COLO829 (cell line): ENCODE measurements around the gene TANGO6.
"Not testable (repeated sequence)": the region's sequence is repeated elsewhere in the genome, so short reads cannot be mapped to it uniquely, and the experiment has no call there.

Source experiments
- DNase-seq: peaks from one replicate; pipeline ENCODE4 v3.0.0; 2012; ENCODE audit warnings: low spot score

TANGO6 gene

DNA sequence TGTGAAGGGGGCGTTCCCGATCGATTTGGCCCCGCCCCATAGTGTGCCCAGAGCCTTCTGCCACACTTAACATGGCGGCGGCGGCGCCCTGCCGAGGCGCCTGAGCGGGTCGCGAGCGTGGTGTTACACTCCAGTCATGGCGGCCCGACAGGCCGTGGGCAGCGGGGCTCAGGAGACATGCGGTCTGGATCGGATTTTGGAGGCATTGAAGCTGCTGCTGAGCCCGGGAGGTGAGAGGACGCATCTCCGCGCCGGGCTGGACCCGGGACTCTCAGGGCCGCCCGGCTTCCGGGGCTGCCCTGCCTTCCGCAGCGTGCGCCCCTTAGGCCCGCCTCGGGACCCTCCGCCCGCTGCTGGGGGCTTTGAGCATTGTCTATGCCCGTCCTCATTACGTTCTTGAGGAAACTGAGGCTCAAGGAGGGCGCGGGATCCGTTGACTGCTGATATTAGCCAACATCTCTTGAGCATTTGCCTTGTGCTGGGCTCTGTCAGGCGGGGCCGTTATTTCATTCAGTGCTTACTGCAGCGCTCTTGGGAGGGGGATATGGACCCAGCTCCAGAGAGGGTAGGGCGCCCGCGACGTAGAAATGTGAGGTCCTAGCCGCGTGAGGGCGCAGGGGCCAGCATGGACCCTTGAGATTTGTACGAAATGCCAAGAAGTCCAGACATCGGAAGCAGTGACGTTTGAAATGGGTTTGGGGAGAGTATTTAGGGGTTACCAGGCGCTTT, at the start of gene TANGO6:
Gene TANGO6 (plus strand): TSS at position 50 of the 729 bp plus-strand sequence. CDS start 87 bp downstream, at position 137.
- peak; percentile 55 for DNase-seq

DNA sequence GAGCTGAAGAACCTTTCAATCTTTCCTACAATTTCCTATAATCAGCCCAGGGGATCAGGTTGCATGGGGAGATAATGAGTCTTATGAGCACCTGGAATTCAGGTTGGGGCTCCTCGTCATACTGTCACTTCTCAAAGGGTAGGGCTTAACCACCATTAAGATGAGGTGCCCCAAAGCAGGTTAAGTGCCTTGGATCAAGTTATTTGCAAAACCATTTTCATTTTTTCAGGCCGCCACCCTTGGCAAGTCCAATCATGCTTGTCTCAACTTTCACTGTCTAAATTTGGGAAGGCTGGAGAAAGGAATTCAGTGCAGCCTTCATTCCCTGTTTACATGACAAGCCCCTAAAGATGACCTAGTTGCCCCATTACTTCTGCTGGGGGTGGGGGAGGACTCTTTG, 44.9 kb upstream of the TANGO6 start:
- no peak for DNase-seq

DNA sequence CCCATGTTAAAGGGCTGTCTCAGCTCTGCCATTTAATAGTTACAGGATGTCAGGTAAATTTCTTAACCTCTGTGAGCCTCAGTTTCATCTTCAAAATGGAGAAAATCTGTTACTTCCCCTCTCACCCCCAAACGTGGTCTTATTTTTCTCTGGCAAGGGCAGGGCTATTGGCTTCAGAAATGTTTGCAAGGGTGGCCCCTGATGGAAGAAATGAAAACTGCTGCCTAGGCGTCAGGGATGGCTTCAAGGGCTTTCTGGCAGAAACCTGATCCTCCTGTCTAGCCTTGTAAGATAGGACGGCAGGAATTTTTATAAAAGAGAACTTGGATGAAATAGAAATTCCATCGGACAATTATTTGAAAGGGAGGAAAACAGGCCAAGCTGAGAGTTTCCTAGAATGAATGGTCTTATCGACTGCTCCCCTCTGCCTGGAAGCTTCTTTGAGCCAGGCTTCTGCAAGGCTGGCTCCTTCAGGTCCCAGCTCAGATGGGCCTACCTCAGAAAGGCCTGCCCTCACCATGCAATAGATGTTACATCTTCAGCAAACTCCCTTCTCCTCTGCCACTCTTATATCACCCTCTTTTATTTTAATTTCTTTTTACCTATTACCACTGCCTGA, 43.0 kb upstream of the TANGO6 start:
- DNase-seq: peak; percentile 64

DNA sequence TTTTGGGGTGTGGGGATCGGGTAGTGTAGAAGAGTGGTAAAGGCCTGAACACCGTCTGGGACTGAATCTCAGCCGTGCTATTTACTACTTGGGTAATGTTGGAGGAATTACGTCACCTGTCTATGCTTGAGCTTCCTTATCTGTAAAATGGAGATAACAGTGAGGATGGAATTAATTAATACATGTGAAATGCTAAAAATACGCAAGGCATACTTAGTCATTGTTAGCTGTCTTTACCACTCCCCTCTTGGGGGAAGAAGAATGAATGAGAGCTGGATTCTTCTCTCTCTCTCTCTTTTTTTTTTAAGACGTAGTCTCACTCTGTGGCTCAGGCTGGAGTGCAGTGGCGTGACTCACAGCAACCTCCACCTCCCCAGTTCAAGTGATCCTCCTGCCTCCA, 41.1 kb upstream of the TANGO6 start:
- no peak for DNase-seq

DNA sequence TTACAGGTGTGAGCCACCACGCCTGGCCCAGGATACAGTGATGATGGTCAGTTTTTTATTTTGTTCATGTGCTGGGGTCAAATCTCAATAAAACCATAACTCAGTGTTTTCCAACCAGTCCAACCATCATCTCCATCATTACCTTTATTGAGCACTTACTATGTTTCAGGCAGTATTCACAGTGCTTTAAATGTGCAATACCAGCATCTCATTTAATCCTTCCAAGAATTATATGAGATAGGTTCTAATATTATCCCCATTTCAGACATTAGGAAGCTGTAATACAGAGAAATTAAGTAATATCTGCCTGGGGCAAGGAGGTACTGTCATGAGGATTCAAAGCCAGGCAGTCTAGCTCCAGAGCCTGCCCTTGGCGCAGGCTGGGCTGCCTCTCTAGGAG, 36.9 kb upstream of the TANGO6 start:
- no peak for DNase-seq

DNA sequence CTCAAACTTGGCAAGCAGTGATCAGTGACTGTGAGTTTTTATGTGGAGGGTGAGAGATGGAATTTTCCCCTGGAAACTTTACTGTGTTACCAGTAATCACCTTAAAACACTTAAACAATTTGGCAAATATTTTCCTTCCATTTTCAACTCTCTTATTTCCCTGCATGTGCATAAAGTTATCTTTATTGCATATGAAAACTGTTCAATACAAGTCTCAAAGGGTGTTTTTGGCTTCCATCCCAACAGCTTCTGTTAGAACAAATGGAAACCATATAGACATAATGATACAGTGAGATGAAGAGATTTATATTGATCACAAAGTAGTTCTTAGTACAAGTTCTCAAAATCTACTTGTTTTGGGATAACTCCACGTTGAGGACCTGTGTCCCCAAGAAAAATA, 36.4 kb upstream of the TANGO6 start:
- no peak for DNase-seq

DNA sequence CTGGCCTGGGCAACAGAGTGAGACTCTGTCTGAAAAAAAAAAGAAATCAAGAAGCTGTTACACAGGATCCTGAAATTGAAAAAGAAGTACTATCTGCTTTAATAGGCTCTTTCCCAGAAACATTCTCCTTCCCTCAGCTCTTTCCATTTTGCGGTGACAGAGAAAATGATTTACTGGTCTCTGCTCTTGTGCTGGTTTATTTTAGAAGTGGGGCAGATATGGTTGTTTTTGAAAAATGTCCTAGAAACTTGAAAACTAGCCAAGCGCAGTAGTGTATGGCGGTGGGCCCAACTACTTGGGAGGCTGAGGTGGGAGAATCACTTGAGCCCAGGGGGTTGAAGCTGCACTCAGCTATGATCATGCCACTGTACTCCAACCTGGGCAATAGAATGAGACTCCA, 28.8 kb upstream of the TANGO6 start:
- DNase-seq: no peak

DNA sequence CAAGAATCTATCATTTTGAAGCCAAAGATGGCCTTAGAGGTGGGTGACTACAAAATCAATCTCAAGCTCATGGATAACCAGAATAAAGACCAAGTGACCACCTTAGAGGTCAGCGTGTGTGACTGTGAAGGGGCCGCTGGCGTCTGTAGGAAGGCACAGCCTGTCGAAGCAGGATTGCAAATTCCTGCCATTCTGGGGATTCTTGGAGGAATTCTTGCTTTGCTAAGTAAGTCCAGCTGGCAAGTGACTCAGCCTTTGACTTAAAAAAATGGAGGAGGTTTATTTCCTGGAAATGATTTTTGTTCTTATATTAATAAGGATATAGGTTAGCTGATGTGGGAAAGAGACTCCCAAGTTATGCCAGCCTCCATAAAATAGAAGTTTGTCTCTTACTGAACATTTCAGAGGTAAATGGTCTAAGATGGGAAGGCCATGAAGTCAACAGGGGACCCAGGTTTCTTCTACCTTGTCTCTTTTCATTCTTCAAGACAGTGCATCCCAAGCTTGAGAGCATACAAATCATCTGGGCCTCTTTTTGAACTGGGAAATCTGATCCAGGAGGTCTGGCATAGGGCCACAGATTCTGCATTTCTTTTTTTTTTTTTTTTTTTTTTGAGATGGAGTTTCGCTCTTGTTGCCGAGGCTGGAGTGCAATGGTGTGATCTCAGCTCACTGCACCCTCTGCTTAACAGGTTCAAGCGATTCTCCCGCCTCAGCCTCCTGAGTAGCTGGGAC, 19.8 kb upstream of the TANGO6 start:
- no peak for DNase-seq

DNA sequence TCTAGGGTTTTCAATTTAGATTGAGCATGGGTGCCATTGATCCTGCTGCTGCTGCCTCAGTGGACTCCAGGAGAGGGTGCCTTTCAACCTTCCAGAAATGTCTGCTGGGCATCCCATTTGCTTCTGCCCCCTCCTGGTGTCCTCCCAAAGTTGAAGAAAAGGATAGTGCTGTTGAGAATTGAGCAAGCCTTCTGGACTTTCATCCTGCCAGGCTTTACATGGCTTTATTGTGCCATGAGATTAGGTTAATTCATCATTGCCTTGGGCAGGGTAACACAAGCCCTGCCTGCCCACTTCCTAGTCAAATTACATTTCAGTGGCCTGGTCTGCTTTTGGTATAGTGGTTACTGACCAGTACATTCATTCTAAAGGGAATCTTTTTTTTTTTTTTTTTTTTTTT, 17.9 kb upstream of the TANGO6 start:
- DNase-seq: no peak

DNA sequence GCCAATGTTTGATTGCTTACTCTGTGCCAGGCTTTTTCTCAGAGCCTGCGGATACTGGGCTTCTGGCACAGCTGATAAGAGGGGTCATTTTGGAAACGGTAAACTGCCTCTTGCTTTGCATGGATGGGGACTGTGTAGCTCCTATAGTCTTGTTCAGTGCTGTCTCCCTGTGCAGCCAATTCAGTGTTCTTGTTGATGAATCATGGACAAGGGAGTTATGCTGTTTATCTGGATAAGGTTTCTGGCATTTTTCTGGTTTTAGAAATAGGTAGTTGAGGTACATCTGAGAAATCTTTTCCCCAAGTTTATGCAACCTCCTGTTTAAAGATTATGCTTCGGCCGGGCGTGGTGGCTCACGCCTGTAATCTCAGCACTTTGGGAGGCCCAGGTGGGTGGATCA, 16.7 kb upstream of the TANGO6 start:
- DNase-seq: no peak

DNA sequence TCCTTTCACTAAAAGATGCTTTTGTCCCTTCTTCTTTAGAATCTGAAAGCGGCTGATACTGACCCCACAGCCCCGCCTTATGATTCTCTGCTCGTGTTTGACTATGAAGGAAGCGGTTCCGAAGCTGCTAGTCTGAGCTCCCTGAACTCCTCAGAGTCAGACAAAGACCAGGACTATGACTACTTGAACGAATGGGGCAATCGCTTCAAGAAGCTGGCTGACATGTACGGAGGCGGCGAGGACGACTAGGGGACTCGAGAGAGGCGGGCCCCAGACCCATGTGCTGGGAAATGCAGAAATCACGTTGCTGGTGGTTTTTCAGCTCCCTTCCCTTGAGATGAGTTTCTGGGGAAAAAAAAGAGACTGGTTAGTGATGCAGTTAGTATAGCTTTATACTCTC, 10.1 kb upstream of the TANGO6 start:
- no peak for DNase-seq

DNA sequence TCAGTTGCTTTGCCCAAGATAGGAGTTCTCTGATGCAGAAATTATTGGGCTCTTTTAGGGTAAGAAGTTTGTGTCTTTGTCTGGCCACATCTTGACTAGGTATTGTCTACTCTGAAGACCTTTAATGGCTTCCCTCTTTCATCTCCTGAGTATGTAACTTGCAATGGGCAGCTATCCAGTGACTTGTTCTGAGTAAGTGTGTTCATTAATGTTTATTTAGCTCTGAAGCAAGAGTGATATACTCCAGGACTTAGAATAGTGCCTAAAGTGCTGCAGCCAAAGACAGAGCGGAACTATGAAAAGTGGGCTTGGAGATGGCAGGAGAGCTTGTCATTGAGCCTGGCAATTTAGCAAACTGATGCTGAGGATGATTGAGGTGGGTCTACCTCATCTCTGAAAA, 8.8 kb upstream of the TANGO6 start:
- DNase-seq: no peak

DNA sequence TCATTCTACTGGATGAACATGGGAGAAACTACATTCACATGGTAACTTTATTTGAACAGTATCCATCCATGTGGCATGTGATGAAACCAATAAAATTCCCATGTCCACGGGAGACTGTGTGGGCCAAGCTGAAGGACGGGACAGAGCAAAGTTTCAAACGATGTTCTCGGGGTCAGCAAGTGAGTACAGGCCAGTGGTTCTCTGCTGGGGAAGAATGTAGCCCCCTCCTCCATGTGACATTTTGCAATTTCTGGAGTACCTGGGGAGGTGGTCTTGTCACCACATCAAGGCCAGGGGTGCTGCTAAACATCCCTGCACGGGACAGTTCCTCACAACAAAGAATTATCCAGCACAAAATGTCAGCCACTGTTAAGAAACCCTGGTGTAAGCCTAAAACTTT, 7.4 kb upstream of the TANGO6 start:
- no peak for DNase-seq

DNA sequence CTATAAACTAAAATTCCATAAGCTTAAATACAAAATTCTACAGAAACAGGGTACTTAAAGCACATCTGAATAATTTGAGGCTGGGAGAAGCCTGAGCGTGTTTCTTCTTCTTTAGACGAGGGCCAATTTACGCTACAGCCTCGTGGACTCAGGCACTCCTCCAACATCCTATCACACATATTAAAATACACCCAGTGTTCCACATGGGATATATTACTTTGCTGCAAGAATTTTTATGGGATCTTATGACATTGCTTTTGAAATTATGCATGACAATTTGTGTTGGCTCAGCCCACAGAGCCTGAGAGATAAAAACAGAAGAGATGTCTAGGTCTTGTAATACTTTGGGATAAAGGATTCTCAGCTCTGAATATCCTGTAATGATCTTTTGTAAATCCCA, 3.5 kb upstream of the TANGO6 start:
- DNase-seq: no peak

DNA sequence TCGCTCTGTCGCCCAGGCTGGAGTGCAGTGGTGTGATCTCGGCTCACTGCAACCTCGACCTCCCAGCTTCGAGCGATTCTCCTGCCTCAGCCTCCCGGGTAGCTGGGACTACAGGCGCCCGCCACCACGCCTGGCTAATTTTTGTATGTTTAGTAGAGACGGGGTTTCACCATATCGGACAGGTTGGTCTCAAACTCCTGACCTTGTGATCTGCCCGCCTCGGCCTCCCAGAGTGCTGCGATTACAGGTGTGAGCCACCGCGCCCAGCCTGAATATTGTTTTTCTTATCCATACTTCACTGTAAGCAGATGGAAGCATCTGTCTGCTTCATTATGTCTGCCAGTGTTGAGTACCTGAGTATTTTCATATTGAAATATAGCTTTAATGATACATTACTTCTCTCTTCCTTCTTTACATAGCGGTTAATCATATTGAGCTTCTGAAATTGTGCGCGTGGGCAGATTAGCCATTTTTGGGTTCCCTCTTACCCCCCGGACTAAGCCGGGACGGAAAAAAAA, 308 bp upstream of the TANGO6 start:
- DNase-seq: not testable (repeated sequence)

DNA sequence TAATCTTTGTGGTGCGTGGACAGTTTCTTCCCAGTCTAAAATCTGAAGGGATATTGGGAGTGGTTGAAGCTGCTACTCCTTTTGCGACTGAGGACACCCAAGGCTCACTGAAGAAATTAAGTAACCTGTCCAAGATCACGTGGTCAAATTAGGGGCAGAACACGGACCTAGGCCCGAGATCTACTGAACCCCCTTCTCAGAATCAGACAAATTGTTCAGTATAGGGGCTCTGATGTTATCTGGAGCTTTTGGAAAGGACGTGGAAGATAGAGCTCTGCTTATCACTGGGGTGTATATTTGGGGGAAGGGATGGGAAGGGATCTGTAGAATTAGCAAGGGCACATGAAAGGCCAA, 857 bp downstream of the TANGO6 start:
- DNase-seq: no peak

DNA sequence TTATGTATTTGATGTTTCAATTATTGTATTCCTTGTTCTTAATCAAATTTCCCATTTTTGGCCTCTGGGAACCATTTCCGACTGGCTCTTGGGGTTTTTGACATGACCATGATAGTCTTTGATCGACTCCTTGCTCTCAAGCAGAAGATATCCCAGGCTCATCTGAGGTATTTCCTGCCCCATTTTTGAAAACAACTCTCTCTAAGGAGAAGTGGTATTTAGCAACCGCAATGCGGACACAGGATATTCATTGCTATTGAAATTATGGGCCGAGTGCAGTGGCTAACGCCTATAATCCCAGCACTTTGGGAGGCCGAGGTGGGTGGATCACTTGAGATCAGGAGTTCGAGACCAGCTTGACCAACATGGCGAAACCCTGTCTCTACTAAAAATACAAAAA, 5.5 kb downstream of the TANGO6 start:
- DNase-seq: no peak

DNA sequence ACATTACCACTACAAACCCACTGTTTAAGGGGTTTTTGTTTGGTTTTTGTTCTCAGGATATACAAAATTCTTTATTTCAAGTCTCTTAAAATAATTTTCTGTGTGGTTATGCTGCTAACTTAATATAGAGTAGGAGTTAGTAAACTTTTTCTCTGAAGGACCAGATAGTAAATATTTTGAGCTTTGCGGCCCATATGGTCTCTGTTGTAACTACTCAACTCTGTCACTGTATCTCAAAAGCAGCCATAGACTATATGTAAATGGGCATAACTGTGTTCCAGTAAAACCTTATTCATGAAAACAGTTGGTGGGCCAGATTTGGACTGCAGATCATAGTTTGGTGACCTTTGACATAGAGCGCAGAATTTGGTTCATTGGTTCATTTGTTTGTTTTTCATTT, 7.2 kb downstream of the TANGO6 start:
- DNase-seq: no peak

DNA sequence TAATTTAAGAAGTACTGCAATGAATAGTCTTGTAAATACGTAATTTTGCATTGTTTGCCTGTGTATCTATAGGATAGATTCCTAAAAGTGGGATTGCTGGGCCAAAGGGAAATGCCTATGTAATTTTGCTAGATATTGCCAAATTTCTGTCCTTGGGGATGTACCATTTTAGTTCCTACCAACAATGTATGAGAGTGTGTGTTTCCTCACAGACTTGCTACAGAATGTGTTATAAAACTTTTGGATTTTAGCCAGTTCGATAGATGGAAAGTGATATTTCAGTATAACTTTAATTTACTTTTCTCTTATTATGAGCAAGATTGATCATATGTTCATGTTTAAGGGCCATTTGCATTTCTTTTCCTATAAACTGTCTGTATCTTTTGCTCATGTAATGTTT, 8.3 kb downstream of the TANGO6 start:
- no peak for DNase-seq

DNA sequence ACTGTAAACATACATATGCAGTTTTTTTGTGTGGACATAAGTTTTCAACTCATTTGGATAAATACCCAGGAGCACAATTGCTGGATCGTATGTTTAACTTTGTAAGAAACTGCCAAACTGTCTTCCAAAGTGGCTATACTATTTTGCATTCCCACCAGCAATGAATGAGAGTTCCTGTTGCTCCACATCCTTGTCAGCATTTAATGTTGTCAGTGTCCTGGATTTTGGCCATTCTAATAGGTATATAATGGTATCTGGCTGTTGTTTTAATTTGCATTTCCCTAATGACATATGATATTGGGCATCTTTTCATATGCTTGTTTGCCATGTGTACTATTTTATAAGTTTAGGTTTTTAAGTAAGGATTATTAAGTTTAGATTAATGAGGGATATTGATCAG, 14.1 kb downstream of the TANGO6 start:
- DNase-seq: no peak

DNA sequence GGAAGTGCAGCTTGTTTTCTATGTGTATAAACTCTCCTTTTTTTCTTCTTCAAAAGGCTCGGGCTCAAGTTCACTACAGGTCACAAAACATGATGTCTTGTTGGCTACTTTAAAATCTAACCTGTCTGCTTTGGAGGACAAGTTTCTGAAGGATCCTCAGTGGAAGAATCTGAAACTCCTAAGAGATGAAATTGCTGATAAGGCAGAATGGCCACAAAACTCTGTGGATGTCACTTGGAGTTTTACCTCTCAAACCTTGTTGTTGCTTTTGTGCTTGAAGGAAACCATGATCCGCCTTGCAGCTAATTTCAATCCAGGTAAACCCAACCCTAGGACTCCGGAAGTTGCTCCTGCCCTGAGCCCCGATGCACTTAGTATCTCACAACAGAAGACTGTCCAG, 16.5 kb downstream of the TANGO6 start:
- DNase-seq: no peak

DNA sequence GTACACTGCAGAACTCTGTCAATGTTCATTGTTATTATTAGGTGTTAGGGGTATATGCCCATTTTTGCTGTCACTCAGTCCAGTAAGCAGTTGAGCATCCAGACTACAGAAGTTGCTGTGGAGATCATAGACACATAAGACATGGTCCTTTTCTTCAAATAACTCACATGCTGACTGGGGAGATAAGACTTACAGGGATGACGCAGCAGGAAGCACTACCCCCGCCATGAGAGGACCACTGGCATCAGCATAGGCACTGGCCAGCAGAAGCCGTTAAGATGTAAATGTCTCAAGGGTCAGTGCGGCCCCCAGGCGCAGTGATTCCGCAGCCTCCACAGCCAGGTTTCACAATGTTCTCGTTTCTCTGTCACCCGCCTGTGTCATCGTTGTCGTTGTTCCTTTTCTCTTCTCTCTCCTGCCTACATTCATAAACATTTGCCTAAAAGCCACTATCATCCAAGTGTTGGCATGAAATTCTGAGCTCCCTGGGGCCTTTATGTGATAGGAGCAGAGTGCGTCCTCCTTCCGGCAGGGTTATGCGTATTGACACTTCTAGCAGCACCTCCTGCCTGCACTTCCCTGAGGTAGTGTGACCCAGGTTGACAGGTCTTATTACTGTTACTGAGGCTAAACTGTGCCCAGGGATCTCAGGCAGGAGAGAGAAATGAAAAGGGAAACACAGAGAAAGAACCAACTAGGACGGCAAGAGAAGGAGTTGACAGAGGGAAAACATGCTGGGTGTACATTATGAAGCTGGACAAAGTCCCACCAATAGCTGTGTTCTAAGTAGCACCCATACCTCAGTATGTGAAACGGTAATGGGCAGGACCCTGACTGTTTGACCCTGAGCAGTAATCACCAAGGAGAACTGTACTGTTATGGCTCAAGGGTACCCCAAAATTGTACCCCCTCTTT, 17.9 kb downstream of the TANGO6 start:
- no peak for DNase-seq
